GM18499 (cell line): ENCODE results near the gene SH3RF1.
"Not testable (repeated sequence)": the region's sequence is repeated elsewhere in the genome, so short reads cannot be mapped to it uniquely, and the experiment has no call there.

Experiments
- ATAC-seq: cut with Tn5 transposase; IDR thresholded peaks from one replicate; pipeline ENCODE4 v1.9.1; 2021; ENCODE audit warnings: moderate number of reproducible peaks; ENCODE audit not compliant: insufficient read depth, unreplicated experiment

The SH3RF1 gene

GRCh38 chr4:169270810-169271691 is at the start of gene SH3RF1:
Gene SH3RF1 (minus strand): TSS chr4:169270956. CDS start chr4:169269212, 1,744 bp downstream.
- peak; percentile 23 for ATAC-seq

GRCh38 chr4:169315530-169316343 is 45.0 kb upstream of the SH3RF1 start:
- ATAC-seq: no peak

- ATAC-seq: no peak
These were observed 44.1 kb upstream of the SH3RF1 start for GRCh38 chr4:169314906-169315305.

GRCh38 chr4:169313732-169314131 is 43.0 kb upstream of the SH3RF1 start:
- ATAC-seq: no peak

GRCh38 chr4:169312690-169313422 is 42.1 kb upstream of the SH3RF1 start:
- ATAC-seq: no peak

- ATAC-seq: no peak
These were observed 41.0 kb upstream of the SH3RF1 start for GRCh38 chr4:169311643-169312365.

- ATAC-seq: no peak
These were observed 38.7 kb upstream of the SH3RF1 start for GRCh38 chr4:169309326-169309967.

- no peak for ATAC-seq
These were observed 36.8 kb upstream of the SH3RF1 start for GRCh38 chr4:169307576-169307975.

- no peak for ATAC-seq
These were observed 34.9 kb upstream of the SH3RF1 start for GRCh38 chr4:169305651-169306050.

- ATAC-seq: no peak
These were observed 34.4 kb upstream of the SH3RF1 start for GRCh38 chr4:169305173-169305572.

- ATAC-seq: peak; percentile 26
These were observed 25.1 kb upstream of the SH3RF1 start for GRCh38 chr4:169295822-169296221.

GRCh38 chr4:169293343-169294176 is 22.8 kb upstream of the SH3RF1 start:
- peak; percentile 79 for ATAC-seq

GRCh38 chr4:169287983-169288382 is 17.2 kb upstream of the SH3RF1 start:
- ATAC-seq: not testable (repeated sequence)

- ATAC-seq: no peak
These were observed 16.0 kb upstream of the SH3RF1 start for GRCh38 chr4:169286562-169287301.

- ATAC-seq: no peak
These were observed 12.4 kb upstream of the SH3RF1 start for GRCh38 chr4:169283114-169283509.

GRCh38 chr4:169282429-169283113 is 11.8 kb upstream of the SH3RF1 start:
- ATAC-seq: no peak

- ATAC-seq: no peak
These were observed 8.4 kb upstream of the SH3RF1 start for GRCh38 chr4:169279108-169279507.
